ENCODE measurements around the gene ZNF480. TPM values are rescaled to one million over a fixed set of nuclear protein-coding genes. Genes with fewer than 3 reads are reported as not detected.

Gene ZNF480
- total and polyA plus RNA-seq, 2 of the 8 experiments (the other 6 are each of a cell fraction or from before 2014, with no cell fraction given) = 3.4 to 32.9 TPM

GRCh38 chr19:52336791-52337381, 39.9 kb downstream of the ZNF480 start:
- FAIRE-seq (no peak), DNase-seq (ENCODE audit: low read depth in 1 of 2, low spot score in 2 of 2) (no peak)
- H3K27me3 ChIP-seq (replicated peaks in 1 of 4; ENCODE audit: control insufficient read depth in 3 of 4, extremely low read depth in 1 of 4, insufficient read depth in 3 of 4, low read length in 3 of 4) = no peaks in the 10 kb centered on the region
- H3K4me2 ChIP-seq (ENCODE audit: insufficient read depth in 1 of 2, low read depth in 2 of 2, low read length in 2 of 2) = peak overlapping the region; percentile 84 to 96
- peaks cover 0 to 4% (median 0%) of the 10 kb centered on the region in 4 experiments; a peak in 1 of 8 replicates for H3K36me3 ChIP-seq (ENCODE audit: control insufficient read depth in 2 of 4, insufficient read depth in 4 of 4, low read length in 3 of 4)
- peak overlapping the region; percentile 19; the same call in 1 of the 2 replicates for H3K27ac ChIP-seq (ENCODE audit: low read depth, low read length)
- H4K5ac ChIP-seq (ENCODE audit: insufficient read length, low read depth, low read length) = peak overlapping the region; percentile 15
- H3K4me1 ChIP-seq (replicated peaks in 1 of 4; ENCODE audit: control insufficient read depth in 3 of 4, insufficient read depth in 4 of 4, low read length in 3 of 4) = no peaks in the 10 kb centered on the region
- H3K79me2 ChIP-seq (ENCODE audit: control insufficient read depth in 1 of 2, insufficient read depth in 2 of 2, low read length in 2 of 2) = no peaks in the 10 kb centered on the region
- whole genome bisulfite sequencing, 2 experiments (ENCODE audit: extremely low coverage in 1 of 2, insufficient coverage in 1 of 2, insufficient read length in 1 of 2, insufficient replicate concordance in 2 of 2, low coverage in 1 of 2, low lambda C conversion rate in 2 of 2, missing lambda C conversion rate in 1 of 2) = 13% methylated on average over 9 of the region's 9 CpGs; no CpG with 5 or more reads in 1 of the 2 experiments
- no peak overlapping the region for H2AFZ ChIP-seq (ENCODE audit: low read length)
- ChIA-PET POLR2A (ENCODE audit: partially characterized antibody) (interaction anchor here (0.9 to 1.2 kb wide), 5 partner anchors 9 to 225 kb away, joined by 3 to 4 read pairs (median 4); no protein-coding TSS in a partner anchor), CTCF (ENCODE audit: partially characterized antibody) (interaction anchor here (0.8 to 2.1 kb wide), 3 partner anchors 9 to 31 kb away, joined by 3 to 10 read pairs (median 4); no protein-coding TSS in a partner anchor)
- peaks cover 0 to 1% of the 10 kb centered on the region in 2 experiments for H4K20me1 ChIP-seq (replicated peaks in 1 of 2; ENCODE audit: control insufficient read depth in 1 of 2, insufficient read depth in 2 of 2, low read length in 2 of 2)
- no peak overlapping the region for H2BK15ac ChIP-seq (ENCODE audit: low read length)
- H2BK12ac ChIP-seq (ENCODE audit: low read depth, low read length) = 0 out of 2 replicates have a peak overlapping the region, but pooled peaks have one; percentile 27
- H4K8ac ChIP-seq (ENCODE audit: extremely low read depth, insufficient read depth, low read length) = peak overlapping the region; percentile 89; the same call in 1 of the 2 replicates
- H3K79me1 ChIP-seq (ENCODE audit: low read depth, low read length) = no peaks in the 10 kb centered on the region
- peak overlapping the region; percentile 13 for H3K14ac ChIP-seq (ENCODE audit: insufficient read length)
- H3K9me3 ChIP-seq (ENCODE audit: insufficient read depth in 2 of 2, low read depth in 1 of 2, low read length in 1 of 2) = peaks cover 18 to 19% of the 10 kb centered on the region in 2 experiments
- no peak overlapping the region for H2BK120ac ChIP-seq (replicated peaks; ENCODE audit: low read depth, low read length)
- peak overlapping the region; percentile 60; the same call in 1 of the 2 replicates for H3K18ac ChIP-seq (ENCODE audit: extremely low read depth, low read length)
- peak overlapping the region; percentile 96 for H3K4ac ChIP-seq (replicated peaks; ENCODE audit: insufficient read length, low read depth, low read length)
- peak overlapping the region in 3 of 4 experiments; percentile 82 to 94 (median 83); a peak in 6 of 7 replicates for H3K9ac ChIP-seq (replicated peaks in 1 of 4; ENCODE audit: extremely low read depth in 1 of 4, low read depth in 3 of 4, low read length in 3 of 4)
- TF ChIP-seq GTF2F1 (IDR thresholded peaks at IDR 0.05; ENCODE audit: borderline replicate concordance, low read depth, low read length) = no peak
- TF ChIP-seq RAD21 (IDR thresholded peaks at IDR 0.05 in 1 of 2, conservative IDR thresholded peaks at IDR 0.05 in 1 of 2; ENCODE audit: low read depth in 2 of 2, low read length in 2 of 2) = no peak
- TF ChIP-seq BCL11A (IDR thresholded peaks at IDR 0.05; ENCODE audit: low read depth in 2 of 2, low read length in 2 of 2) = no peak
- TF ChIP-seq CHD1 (IDR thresholded peaks at IDR 0.05; ENCODE audit: low read depth, low read length) = no peak
- TF ChIP-seq NANOG (IDR thresholded peaks at IDR 0.05; ENCODE audit: insufficient read depth, low read depth, low read length, poor library complexity, severe bottlenecking) = no peak
- no peak for TF ChIP-seq BACH1 (IDR thresholded peaks at IDR 0.05; ENCODE audit: low read length)
- no peak for TF ChIP-seq EZH2 (IDR thresholded peaks at IDR 0.05; ENCODE audit: low read depth, low read length, severe bottlenecking)
- no peak for TF ChIP-seq TCF12 (IDR thresholded peaks at IDR 0.05; ENCODE audit: low read depth, low read length)
- no peak for TF ChIP-seq CHD2 (IDR thresholded peaks at IDR 0.05; ENCODE audit: low read length)
- H2AK5ac ChIP-seq (ENCODE audit: low read depth, low read length) = no peak overlapping the region
- no peak overlapping the region for H4K91ac ChIP-seq (replicated peaks; ENCODE audit: insufficient read length, low read length)
- H3K56ac ChIP-seq (replicated peaks; ENCODE audit: insufficient read length, low read depth, low read length) = peak overlapping the region; percentile 39
- peak overlapping the region; percentile 79 to 95 (median 92) for H3K4me3 ChIP-seq (ENCODE audit: extremely low read depth in 1 of 4, insufficient read depth in 2 of 4, low read depth in 3 of 4, low read length in 4 of 4)
- peaks cover 9% of the 10 kb centered on the region; the same call in 1 of the 2 replicates for H3K23me2 ChIP-seq (ENCODE audit: low read depth, low read length)
- H2BK20ac ChIP-seq (ENCODE audit: low read length) = no peak overlapping the region
- H3K23ac ChIP-seq (ENCODE audit: insufficient read length) = no peak overlapping the region
- no peak overlapping the region for H2BK5ac ChIP-seq (ENCODE audit: low read depth, low read length)

Measured in H1 (cell line).